GM23338 (cell line): ENCODE results near the gene TOP2A. TPM values are rescaled to one million over a fixed set of nuclear protein-coding genes. Genes with fewer than 3 reads are reported as not detected.

Experiments
- ATAC-seq: fragments of 200-7000 bp; cut with Tn5 transposase; 3 replicates; pipeline ENCODE4 v1.9.1; 2020
- DNase-seq: peaks from one replicate; pipeline ENCODE4 v3.0.0-alpha.2; 2015; ENCODE audit warnings: low spot score
- H2AFZ ChIP-seq: fragments of 200-600 bp; sonication (generic); 2 replicates; pipeline ENCODE4 v1.8.0; 2016; ENCODE audit warnings: antibody characterized with exemption, mild to moderate bottlenecking, moderate library complexity
- H3F3A ChIP-seq: fragments of 200-600 bp; sonication (generic); replicated peaks from 2 replicates; pipeline ENCODE4 v1.8.0; 2017; ENCODE audit warnings: antibody characterized with exemption, mixed run types, low read depth
- H3K27ac ChIP-seq: fragments of 200-600 bp; sonication (generic); 2 replicates; pipeline ENCODE4 v1.6.1; 2016; ENCODE audit warnings: low read depth
- H3K27me3 ChIP-seq: fragments of 200-600 bp; sonication (generic); 2 replicates; pipeline ENCODE4 v1.8.0; 2016; ENCODE audit warnings: mild to moderate bottlenecking, mixed run types, moderate library complexity; ENCODE audit not compliant: insufficient read depth
- H3K36me3 ChIP-seq: fragments of 200-600 bp; sonication (generic); 2 replicates; pipeline ENCODE4 v1.8.0; 2016; ENCODE audit warnings: mild to moderate bottlenecking; ENCODE audit not compliant: insufficient read depth
- H3K4me1 ChIP-seq: fragments of 200-600 bp; sonication (generic); 2 replicates; pipeline ENCODE4 v1.8.0; 2016; ENCODE audit warnings: mild to moderate bottlenecking, moderate library complexity; ENCODE audit not compliant: insufficient read depth
- H3K4me2 ChIP-seq: fragments of 200-600 bp; sonication (generic); 2 replicates; pipeline ENCODE4 v1.7.1; 2017; ENCODE audit warnings: mixed run types
- H3K4me3 ChIP-seq: fragments of 200-600 bp; sonication (generic); 2 replicates; pipeline ENCODE4 v1.6.1; 2016; ENCODE audit warnings: mixed run types
- H3K79me2 ChIP-seq: fragments of 200-600 bp; sonication (generic); replicated peaks from 2 replicates; pipeline ENCODE4 v1.8.0; 2017; ENCODE audit warnings: mild to moderate bottlenecking; ENCODE audit not compliant: insufficient read depth
- H3K9me2 ChIP-seq: fragments of 200-600 bp; sonication (generic); 2 replicates; pipeline ENCODE4 v1.8.0; 2017; ENCODE audit not compliant: insufficient read depth
- H4K20me1 ChIP-seq: fragments of 200-600 bp; sonication (generic); replicated peaks from 2 replicates; pipeline ENCODE4 v1.8.0; 2017; ENCODE audit warnings: mild to moderate bottlenecking; ENCODE audit not compliant: insufficient read depth
- H3K27ac Mint-ChIP-seq: 2 replicates; pipeline ENCODE4 v1.8.0; 2020; ENCODE audit warnings: inconsistent platforms, mild to moderate bottlenecking, moderate library complexity, mixed read lengths
- H3K27me3 Mint-ChIP-seq: 3 replicates; pipeline ENCODE4 v1.8.0; 2022; ENCODE audit warnings: low read depth, mild to moderate bottlenecking, moderate library complexity, mixed read lengths, inconsistent platforms; ENCODE audit not compliant: insufficient read depth, poor library complexity
- H3K36me3 Mint-ChIP-seq: 3 replicates; pipeline ENCODE4 v1.8.0; 2021; ENCODE audit warnings: low read depth, mild to moderate bottlenecking, inconsistent platforms, moderate library complexity, mixed read lengths
- H3K4me1 Mint-ChIP-seq: 3 replicates; pipeline ENCODE4 v1.8.0; 2020; ENCODE audit warnings: mild to moderate bottlenecking, inconsistent platforms, mixed read lengths
- H3K4me3 Mint-ChIP-seq: 3 replicates; pipeline ENCODE4 v1.8.0; 2021; ENCODE audit warnings: moderate library complexity, mild to moderate bottlenecking, inconsistent platforms, mixed read lengths
- H3K9me3 Mint-ChIP-seq: 3 replicates; pipeline ENCODE4 v1.8.0; 2020; ENCODE audit warnings: moderate library complexity, mild to moderate bottlenecking, inconsistent platforms, mixed read lengths
- CREB1 ChIP-seq: fragments of 250-450 bp; sonication (Bioruptor Pico); IDR thresholded peaks from 2 replicates; pipeline ENCODE4 v1.5.0; 2020; ENCODE audit warnings: low read depth, mild to moderate bottlenecking, moderate library complexity
- EZH2 ChIP-seq: fragments of 200-600 bp; sonication (generic); IDR thresholded peaks from one replicate; pipeline ENCODE4 v1.8.0; 2017; ENCODE audit warnings: antibody characterized with exemption, mild to moderate bottlenecking, low read depth; ENCODE audit not compliant: unreplicated experiment
- EZH2phosphoT487 ChIP-seq: fragments of 200-600 bp; sonication (generic); IDR thresholded peaks from one replicate; pipeline ENCODE4 v1.8.1; 2018; ENCODE audit warnings: antibody characterized with exemption; ENCODE audit not compliant: unreplicated experiment
- JUNB ChIP-seq: IDR thresholded peaks from one replicate; pipeline ENCODE4 v1.6.1; 2016; ENCODE audit warnings: antibody characterized with exemption; ENCODE audit not compliant: unreplicated experiment
- NANOG ChIP-seq: IDR thresholded peaks from 2 replicates; pipeline ENCODE4 v1.6.1; 2016; ENCODE audit warnings: antibody characterized with exemption, borderline replicate concordance
- POLR2AphosphoS5 ChIP-seq: IDR thresholded peaks from 2 replicates; pipeline ENCODE4 v1.6.1; 2016; ENCODE audit warnings: antibody characterized with exemption, low read depth
- STAT1 ChIP-seq: IDR thresholded peaks from one replicate; pipeline ENCODE4 v1.6.1; 2016; ENCODE audit warnings: antibody characterized with exemption; ENCODE audit not compliant: unreplicated experiment
- ZNF114 ChIP-seq: fragments of 250-450 bp; sonication (Bioruptor Pico); IDR thresholded peaks from 2 replicates; pipeline ENCODE4 v1.5.0; 2020; ENCODE audit warnings: mild to moderate bottlenecking, moderate library complexity
- ZNF331 ChIP-seq: fragments of 250-450 bp; sonication (Bioruptor Pico); IDR thresholded peaks from 2 replicates; pipeline ENCODE4 v1.5.0; 2020; ENCODE audit warnings: low read depth, mild to moderate bottlenecking, moderate library complexity
- polyA plus RNA-seq: library from polyadenylated mRNA; unstranded; fragments of >200 nt; fragmentation: Nextera tagmentation; extraction: Ambion mirVana; gene quantifications from 2 replicates; pipeline ENCODE4 v1.2.1, GENCODE V29; 2016
- total RNA-seq: library from RNA; depleted of rRNA; stranded (reverse); fragments of >200 nt; shearing (Covaris generic); gene quantifications from 2 replicates; pipeline ENCODE4 v1.2.3, GENCODE V29; 2014
- TF ChIP-seq, protein P1 (sequence below): fragments of 250-450 bp; sonication (Bioruptor Pico); IDR thresholded peaks from 2 replicates; pipeline ENCODE4 v1.5.0; 2020; ENCODE audit warnings: mild to moderate bottlenecking, moderate library complexity
- TF ChIP-seq, protein P2 (sequence below), 2 experiments: fragments of 200-600 bp in 1 of 2; sonication (generic) in 1 of 2; conservative IDR thresholded peaks; 2 replicates each; pipeline versions ENCODE4 v1.5.1 to v1.6.1; 2016 to 2017; ENCODE audit warnings: antibody characterized with exemption in 2 of 2, low read depth in 2 of 2, mild to moderate bottlenecking in 2 of 2, moderate library complexity in 1 of 2
- TF ChIP-seq, protein P3 (sequence below): IDR thresholded peaks from one replicate; pipeline ENCODE4 v1.6.1; 2018; ENCODE audit warnings: antibody characterized with exemption; ENCODE audit not compliant: unreplicated experiment
- TF ChIP-seq, protein P4 (sequence below): IDR thresholded peaks from 2 replicates; pipeline ENCODE4 v1.6.1; 2016; ENCODE audit warnings: antibody characterized with exemption

TOP2A gene
- total and polyA plus RNA-seq, 2 experiments from 2014 or later, result 263 to 442 TPM

DNA sequence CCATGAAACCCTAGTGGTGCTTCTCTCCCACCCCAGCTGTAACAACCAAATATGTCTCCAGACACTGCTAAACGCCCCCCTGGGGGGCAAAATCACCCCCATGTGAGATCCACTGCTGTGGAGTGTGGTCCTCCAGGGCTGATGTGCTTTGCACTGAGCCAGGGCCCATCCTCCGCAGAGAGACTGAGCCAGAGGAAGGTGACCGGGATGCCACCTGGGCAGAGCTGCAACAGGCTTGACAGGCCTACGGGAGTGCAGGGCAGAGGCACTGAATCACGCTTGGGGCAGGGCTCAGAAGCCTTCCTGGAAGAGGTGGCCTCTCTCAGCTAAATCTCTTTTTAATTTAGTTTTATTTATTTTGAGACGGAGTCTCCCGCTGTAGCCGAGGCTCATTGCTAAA lies 57.6 kb downstream of the TOP2A start:
- Histone ChIP-seq H3K4me1 (peaks cover 29% of the 10 kb centered on the region), H3K27me3 (peaks cover 43% of the 10 kb centered on the region), H3K79me2 (no peaks in the 10 kb centered on the region), H3K27ac (no peak overlapping the region), H3K4me2 (no peak overlapping the region), H3K9me2 (no peaks in the 10 kb centered on the region), H2AFZ (no peak overlapping the region), H3F3A (peaks cover 12% of the 10 kb centered on the region; the same call in 1 of the 2 replicates), H4K20me1 (no peaks in the 10 kb centered on the region), H3K36me3 (no peaks in the 10 kb centered on the region), H3K4me3 (no peak overlapping the region)
- Mint-ChIP-seq H3K36me3 (peaks cover 3% of the 10 kb centered on the region; the same call in 2 of the 3 replicates), H3K4me3 (no peak overlapping the region), H3K27me3 (peaks cover 56% of the 10 kb centered on the region), H3K27ac (no peak overlapping the region), H3K9me3 (no peaks in the 10 kb centered on the region; the same call in 2 of the 3 replicates), H3K4me1 (peaks cover 43% of the 10 kb centered on the region)
- ATAC-seq (no peak), DNase-seq (no peak)
- TF ChIP-seq, protein P1, sequence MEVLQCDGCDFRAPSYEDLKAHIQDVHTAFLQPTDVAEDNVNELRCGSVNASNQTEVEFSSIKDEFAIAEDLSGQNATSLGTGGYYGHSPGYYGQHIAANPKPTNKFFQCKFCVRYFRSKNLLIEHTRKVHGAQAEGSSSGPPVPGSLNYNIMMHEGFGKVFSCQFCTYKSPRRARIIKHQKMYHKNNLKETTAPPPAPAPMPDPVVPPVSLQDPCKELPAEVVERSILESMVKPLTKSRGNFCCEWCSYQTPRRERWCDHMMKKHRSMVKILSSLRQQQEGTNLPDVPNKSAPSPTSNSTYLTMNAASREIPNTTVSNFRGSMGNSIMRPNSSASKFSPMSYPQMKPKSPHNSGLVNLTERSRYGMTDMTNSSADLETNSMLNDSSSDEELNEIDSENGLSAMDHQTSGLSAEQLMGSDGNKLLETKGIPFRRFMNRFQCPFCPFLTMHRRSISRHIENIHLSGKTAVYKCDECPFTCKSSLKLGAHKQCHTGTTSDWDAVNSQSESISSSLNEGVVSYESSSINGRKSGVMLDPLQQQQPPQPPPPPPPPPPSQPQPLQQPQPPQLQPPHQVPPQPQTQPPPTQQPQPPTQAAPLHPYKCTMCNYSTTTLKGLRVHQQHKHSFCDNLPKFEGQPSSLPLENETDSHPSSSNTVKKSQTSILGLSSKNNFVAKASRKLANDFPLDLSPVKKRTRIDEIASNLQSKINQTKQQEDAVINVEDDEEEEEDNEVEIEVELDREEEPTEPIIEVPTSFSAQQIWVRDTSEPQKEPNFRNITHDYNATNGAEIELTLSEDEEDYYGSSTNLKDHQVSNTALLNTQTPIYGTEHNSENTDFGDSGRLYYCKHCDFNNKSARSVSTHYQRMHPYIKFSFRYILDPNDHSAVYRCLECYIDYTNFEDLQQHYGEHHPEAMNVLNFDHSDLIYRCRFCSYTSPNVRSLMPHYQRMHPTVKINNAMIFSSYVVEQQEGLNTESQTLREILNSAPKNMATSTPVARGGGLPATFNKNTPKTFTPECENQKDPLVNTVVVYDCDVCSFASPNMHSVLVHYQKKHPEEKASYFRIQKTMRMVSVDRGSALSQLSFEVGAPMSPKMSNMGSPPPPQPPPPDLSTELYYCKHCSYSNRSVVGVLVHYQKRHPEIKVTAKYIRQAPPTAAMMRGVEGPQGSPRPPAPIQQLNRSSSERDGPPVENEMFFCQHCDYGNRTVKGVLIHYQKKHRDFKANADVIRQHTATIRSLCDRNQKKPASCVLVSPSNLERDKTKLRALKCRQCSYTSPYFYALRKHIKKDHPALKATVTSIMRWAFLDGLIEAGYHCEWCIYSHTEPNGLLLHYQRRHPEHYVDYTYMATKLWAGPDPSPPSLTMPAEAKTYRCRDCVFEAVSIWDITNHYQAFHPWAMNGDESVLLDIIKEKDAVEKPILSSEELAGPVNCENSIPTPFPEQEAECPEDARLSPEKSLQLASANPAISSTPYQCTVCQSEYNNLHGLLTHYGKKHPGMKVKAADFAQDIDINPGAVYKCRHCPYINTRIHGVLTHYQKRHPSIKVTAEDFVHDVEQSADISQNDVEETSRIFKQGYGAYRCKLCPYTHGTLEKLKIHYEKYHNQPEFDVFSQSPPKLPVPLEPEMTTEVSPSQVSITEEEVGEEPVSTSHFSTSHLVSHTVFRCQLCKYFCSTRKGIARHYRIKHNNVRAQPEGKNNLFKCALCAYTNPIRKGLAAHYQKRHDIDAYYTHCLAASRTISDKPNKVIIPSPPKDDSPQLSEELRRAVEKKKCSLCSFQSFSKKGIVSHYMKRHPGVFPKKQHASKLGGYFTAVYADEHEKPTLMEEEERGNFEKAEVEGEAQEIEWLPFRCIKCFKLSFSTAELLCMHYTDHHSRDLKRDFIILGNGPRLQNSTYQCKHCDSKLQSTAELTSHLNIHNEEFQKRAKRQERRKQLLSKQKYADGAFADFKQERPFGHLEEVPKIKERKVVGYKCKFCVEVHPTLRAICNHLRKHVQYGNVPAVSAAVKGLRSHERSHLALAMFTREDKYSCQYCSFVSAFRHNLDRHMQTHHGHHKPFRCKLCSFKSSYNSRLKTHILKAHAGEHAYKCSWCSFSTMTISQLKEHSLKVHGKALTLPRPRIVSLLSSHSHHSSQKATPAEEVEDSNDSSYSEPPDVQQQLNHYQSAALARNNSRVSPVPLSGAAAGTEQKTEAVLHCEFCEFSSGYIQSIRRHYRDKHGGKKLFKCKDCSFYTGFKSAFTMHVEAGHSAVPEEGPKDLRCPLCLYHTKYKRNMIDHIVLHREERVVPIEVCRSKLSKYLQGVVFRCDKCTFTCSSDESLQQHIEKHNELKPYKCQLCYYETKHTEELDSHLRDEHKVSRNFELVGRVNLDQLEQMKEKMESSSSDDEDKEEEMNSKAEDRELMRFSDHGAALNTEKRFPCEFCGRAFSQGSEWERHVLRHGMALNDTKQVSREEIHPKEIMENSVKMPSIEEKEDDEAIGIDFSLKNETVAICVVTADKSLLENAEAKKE (CRISPR knock-in tag), result no peak
- TF ChIP-seq CREB1 (CRISPR knock-in tag) (no peak), POLR2AphosphoS5 (no peak), ZNF331 (CRISPR knock-in tag) (no peak), STAT1 (no peak), JUNB (no peak), EZH2 (no peak), ZNF114 (CRISPR knock-in tag) (no peak), NANOG (no peak), EZH2phosphoT487 (no peak)
- TF ChIP-seq, protein P2, sequence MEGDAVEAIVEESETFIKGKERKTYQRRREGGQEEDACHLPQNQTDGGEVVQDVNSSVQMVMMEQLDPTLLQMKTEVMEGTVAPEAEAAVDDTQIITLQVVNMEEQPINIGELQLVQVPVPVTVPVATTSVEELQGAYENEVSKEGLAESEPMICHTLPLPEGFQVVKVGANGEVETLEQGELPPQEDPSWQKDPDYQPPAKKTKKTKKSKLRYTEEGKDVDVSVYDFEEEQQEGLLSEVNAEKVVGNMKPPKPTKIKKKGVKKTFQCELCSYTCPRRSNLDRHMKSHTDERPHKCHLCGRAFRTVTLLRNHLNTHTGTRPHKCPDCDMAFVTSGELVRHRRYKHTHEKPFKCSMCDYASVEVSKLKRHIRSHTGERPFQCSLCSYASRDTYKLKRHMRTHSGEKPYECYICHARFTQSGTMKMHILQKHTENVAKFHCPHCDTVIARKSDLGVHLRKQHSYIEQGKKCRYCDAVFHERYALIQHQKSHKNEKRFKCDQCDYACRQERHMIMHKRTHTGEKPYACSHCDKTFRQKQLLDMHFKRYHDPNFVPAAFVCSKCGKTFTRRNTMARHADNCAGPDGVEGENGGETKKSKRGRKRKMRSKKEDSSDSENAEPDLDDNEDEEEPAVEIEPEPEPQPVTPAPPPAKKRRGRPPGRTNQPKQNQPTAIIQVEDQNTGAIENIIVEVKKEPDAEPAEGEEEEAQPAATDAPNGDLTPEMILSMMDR (conservative IDR thresholded peaks at IDR 0.05; ENCODE audit: low read depth in 2 of 2), result no peak
- TF ChIP-seq, protein P3, sequence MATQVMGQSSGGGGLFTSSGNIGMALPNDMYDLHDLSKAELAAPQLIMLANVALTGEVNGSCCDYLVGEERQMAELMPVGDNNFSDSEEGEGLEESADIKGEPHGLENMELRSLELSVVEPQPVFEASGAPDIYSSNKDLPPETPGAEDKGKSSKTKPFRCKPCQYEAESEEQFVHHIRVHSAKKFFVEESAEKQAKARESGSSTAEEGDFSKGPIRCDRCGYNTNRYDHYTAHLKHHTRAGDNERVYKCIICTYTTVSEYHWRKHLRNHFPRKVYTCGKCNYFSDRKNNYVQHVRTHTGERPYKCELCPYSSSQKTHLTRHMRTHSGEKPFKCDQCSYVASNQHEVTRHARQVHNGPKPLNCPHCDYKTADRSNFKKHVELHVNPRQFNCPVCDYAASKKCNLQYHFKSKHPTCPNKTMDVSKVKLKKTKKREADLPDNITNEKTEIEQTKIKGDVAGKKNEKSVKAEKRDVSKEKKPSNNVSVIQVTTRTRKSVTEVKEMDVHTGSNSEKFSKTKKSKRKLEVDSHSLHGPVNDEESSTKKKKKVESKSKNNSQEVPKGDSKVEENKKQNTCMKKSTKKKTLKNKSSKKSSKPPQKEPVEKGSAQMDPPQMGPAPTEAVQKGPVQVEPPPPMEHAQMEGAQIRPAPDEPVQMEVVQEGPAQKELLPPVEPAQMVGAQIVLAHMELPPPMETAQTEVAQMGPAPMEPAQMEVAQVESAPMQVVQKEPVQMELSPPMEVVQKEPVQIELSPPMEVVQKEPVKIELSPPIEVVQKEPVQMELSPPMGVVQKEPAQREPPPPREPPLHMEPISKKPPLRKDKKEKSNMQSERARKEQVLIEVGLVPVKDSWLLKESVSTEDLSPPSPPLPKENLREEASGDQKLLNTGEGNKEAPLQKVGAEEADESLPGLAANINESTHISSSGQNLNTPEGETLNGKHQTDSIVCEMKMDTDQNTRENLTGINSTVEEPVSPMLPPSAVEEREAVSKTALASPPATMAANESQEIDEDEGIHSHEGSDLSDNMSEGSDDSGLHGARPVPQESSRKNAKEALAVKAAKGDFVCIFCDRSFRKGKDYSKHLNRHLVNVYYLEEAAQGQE, result no peak
- TF ChIP-seq, protein P4, sequence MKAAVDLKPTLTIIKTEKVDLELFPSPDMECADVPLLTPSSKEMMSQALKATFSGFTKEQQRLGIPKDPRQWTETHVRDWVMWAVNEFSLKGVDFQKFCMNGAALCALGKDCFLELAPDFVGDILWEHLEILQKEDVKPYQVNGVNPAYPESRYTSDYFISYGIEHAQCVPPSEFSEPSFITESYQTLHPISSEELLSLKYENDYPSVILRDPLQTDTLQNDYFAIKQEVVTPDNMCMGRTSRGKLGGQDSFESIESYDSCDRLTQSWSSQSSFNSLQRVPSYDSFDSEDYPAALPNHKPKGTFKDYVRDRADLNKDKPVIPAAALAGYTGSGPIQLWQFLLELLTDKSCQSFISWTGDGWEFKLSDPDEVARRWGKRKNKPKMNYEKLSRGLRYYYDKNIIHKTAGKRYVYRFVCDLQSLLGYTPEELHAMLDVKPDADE, result no peak
